Astrocyte of the cerebellum (primary cell): ENCODE results near the gene GRIP1.
A peak's percentile ranks its signal among the peaks of the same experiment; 100 is the strongest.

ENCODE experiments used
- DNase-seq: peaks from one replicate; pipeline ENCODE4 v3.0.0-alpha.2; 2011; ENCODE audit warnings: low read depth
- H3K4me3 ChIP-seq: 2 replicates; pipeline ENCODE4 v1.5.1; 2011; ENCODE audit warnings: mild to moderate bottlenecking, low read depth, low read length, moderate library complexity
- CTCF ChIP-seq: IDR thresholded peaks from 2 replicates; pipeline ENCODE4 v1.5.1; 2012; ENCODE audit warnings: low read length, low read depth, moderate library complexity, mild to moderate bottlenecking; ENCODE audit errors: missing control alignments
- in situ Hi-C: cut with HindIII; loops from 2 replicates; pipeline ENCODE4 v1.10.0; 2017; ENCODE audit warnings: low sequenced_read_pairs

GRIP1 gene

GRCh38 chr12:66301944-66302826 is 376.7 kb downstream of the GRIP1 start, which contains the start of gene HELB:
Gene HELB (plus strand): TSS chr12:66302493. CDS start chr12:66302604, 111 bp downstream.
- H3K4me3 ChIP-seq, result peak within 1 kb of the TSS; percentile 86
- in situ Hi-C loops, result no loop called here
- TF ChIP-seq CTCF, result no peak
- peak; percentile 88 for DNase-seq

- TF ChIP-seq CTCF, result no peak
- DNase-seq, result no peak
- in situ Hi-C loops, result no loop called here
- H3K4me3 ChIP-seq, result no peak overlapping the region
Observed at GRCh38 chr12:66297923-66298322, 381.0 kb downstream of the GRIP1 start.
